Transverse colon (tissue), 4 donors: ENCODE measurements around the gene NECAB2. TPM values are rescaled to one million over a fixed set of nuclear protein-coding genes. Genes with fewer than 3 reads are reported as not detected.

Experiments used
- DNase-seq: peaks from one replicate; pipeline ENCODE4 v3.0.0-alpha.2; 2019
- H3K27ac ChIP-seq, 4 donors: fragments of 200-600 bp; sonication (generic); 2 replicates each; pipeline ENCODE4 v1.5.1; 2016 to 2018; ENCODE audit warnings: inconsistent platforms in 4 of 4
- H3K27me3 ChIP-seq: fragments of 200-600 bp; sonication (generic); 2 replicates; pipeline ENCODE4 v1.5.1; 2017; ENCODE audit warnings: inconsistent platforms
- H3K36me3 ChIP-seq, 4 donors: fragments of 200-600 bp; sonication (generic); 2 replicates each; pipeline ENCODE4 v1.5.1; 2017 to 2019; ENCODE audit warnings: inconsistent platforms in 4 of 4
- H3K4me1 ChIP-seq, 4 donors: fragments of 200-600 bp; sonication (generic); 2 replicates each; pipeline ENCODE4 v1.5.1; 2017 to 2020; ENCODE audit warnings: inconsistent platforms in 4 of 4
- H3K4me3 ChIP-seq, 4 donors: fragments of 200-600 bp; sonication (generic); 1 replicate in 1 of 4; 2 replicates in 3 of 4; pipeline versions ENCODE4 v1.5.1 to v1.6.1; 2017 to 2019; ENCODE audit warnings: inconsistent platforms in 4 of 4
- H3K9me3 ChIP-seq, 2 donors: fragments of 200-600 bp; sonication (generic); 2 replicates each; pipeline ENCODE4 v1.5.1; 2017 to 2019; ENCODE audit warnings: inconsistent platforms in 2 of 2
- EP300 ChIP-seq: sonication (generic); formaldehyde crosslinking; IDR thresholded peaks from one replicate; pipeline ENCODE4 v1.6.1; 2017; ENCODE audit warnings: antibody characterized with exemption, low read depth
- POLR2A ChIP-seq: fragments of 450-650 bp; IDR thresholded peaks from one replicate; pipeline ENCODE4 v1.6.1; 2016; ENCODE audit warnings: antibody characterized with exemption, mild to moderate bottlenecking, moderate library complexity
- POLR2AphosphoS5 ChIP-seq, 3 donors: sonication (generic); formaldehyde crosslinking; IDR thresholded peaks; one replicate each; pipeline ENCODE4 v1.6.1; 2016; ENCODE audit warnings: antibody characterized with exemption in 3 of 3
- WGBS, 2 donors: methylation state at CpG; one replicate each; pipeline ENCODE4 v1.1.5; 2018; ENCODE audit warnings: low coverage in 1 of 2; 5-methylcytosine and 5-hydroxymethylcytosine counted together
- in situ Hi-C, 4 donors: fragments of 200-750 bp; cut with MboI; loops; one replicate each; pipeline versions ENCODE4 v1.15.0 to v1.15.1; 2017; ENCODE audit warnings: low sequenced_read_pairs in 3 of 4, low pct_ligation_motif_present in 1 of 4, low pct_unique_long_range_greater_than_20kb in 1 of 4
- intact Hi-C: fragments of 100-400 bp; cut with DNase I; formaldehyde crosslinking; loops from one replicate; pipeline ENCODE4 v1.15.1; 2023; ENCODE audit warnings: low total_unique reads
- total RNA-seq, 4 donors: library from RNA; depleted of rRNA; stranded (reverse); fragments of >200 nt; gene quantifications; one replicate each; pipeline ENCODE4 v1.1.0, GENCODE V29; 2016
- TF ChIP-seq, protein P1 (sequence below), 5 experiments: fragments of 200-600 bp in 3 of 5; fragments of 450-650 bp in 2 of 5; sonication (generic) in 3 of 5; IDR thresholded peaks; 1 replicate in 2 of 5; 2 replicates in 3 of 5; pipeline ENCODE4 v1.5.1; 2016 to 2017; ENCODE audit warnings: antibody characterized with exemption in 5 of 5, inconsistent platforms in 3 of 5, mild to moderate bottlenecking in 2 of 5, moderate library complexity in 1 of 5

NECAB2 gene
- total RNA-seq, 4 donors from 2014 or later, result 0.41 TPM; not detected in 3

DNA sequence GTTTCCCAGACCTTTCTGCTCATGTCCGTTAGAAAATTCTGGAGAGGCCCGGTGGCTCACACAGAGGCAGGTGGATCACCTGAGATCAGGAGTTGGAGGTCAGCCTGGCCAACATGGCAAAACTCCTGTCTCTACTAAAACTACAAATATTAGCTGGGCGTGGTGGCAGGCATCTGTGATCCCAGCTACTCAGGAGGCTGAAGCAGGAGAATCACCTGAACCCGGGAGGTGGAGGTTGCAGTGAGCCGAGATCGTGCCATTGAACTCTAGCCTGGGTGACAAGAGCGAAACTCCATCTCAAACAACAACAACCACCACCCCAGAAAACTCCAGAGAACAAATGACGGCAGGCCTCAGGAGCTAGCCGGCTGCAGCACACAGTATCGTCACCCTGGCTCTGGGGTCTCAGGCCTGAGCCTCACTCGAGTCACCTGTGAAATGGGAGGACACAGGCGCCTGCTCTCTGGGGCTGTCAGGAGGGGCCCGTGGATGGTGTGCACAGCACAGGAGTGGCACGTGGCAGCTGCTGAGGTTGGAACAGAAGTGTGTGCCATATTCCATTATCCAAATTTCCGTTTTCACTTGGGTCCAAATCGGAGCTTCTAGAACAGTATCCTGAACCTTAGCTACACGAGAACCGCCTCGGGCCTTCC lies 77.9 kb downstream of the NECAB2 start:
- DNase-seq, result no peak
- intact Hi-C loops, result no loop called here
- Histone ChIP-seq H3K4me1 (no peaks in the 10 kb centered on the region), H3K4me3 (no peak overlapping the region), H3K36me3 (no peaks in the 10 kb centered on the region), H3K27ac (no peak overlapping the region), H3K9me3 (no peaks in the 10 kb centered on the region), H3K27me3 (peaks cover 34% of the 10 kb centered on the region)
- in situ Hi-C loops, result no loop called here
- TF ChIP-seq POLR2AphosphoS5 (IDR thresholded peaks at IDR 0.05), result no peak
- TF ChIP-seq, protein P1, sequence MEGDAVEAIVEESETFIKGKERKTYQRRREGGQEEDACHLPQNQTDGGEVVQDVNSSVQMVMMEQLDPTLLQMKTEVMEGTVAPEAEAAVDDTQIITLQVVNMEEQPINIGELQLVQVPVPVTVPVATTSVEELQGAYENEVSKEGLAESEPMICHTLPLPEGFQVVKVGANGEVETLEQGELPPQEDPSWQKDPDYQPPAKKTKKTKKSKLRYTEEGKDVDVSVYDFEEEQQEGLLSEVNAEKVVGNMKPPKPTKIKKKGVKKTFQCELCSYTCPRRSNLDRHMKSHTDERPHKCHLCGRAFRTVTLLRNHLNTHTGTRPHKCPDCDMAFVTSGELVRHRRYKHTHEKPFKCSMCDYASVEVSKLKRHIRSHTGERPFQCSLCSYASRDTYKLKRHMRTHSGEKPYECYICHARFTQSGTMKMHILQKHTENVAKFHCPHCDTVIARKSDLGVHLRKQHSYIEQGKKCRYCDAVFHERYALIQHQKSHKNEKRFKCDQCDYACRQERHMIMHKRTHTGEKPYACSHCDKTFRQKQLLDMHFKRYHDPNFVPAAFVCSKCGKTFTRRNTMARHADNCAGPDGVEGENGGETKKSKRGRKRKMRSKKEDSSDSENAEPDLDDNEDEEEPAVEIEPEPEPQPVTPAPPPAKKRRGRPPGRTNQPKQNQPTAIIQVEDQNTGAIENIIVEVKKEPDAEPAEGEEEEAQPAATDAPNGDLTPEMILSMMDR (IDR thresholded peaks at IDR 0.05), result no peak
- TF ChIP-seq POLR2A, result no peak
- no peak for TF ChIP-seq EP300
- WGBS, 2 donors, result 83 to 87% methylated on average over 4 to 19 of the region's 19 CpGs

GRCh38 chr16:84047206-84047605 lies 79.2 kb downstream of the NECAB2 start:
- Histone ChIP-seq H3K4me3 (no peak overlapping the region), H3K4me1 (no peaks in the 10 kb centered on the region), H3K27me3 (peaks cover 27% of the 10 kb centered on the region), H3K36me3 (peaks cover 0 to 3% (median 0%) of the 10 kb centered on the region in 4 donors), H3K9me3 (no peaks in the 10 kb centered on the region), H3K27ac (no peak overlapping the region)
- WGBS, 2 donors, result 87 to 93% methylated on average over 3 to 6 of the region's 6 CpGs
- no peak for TF ChIP-seq POLR2A
- TF ChIP-seq, protein P1 (IDR thresholded peaks at IDR 0.05), result no peak
- no peak for TF ChIP-seq EP300
- no peak for TF ChIP-seq POLR2AphosphoS5 (IDR thresholded peaks at IDR 0.05)
- intact Hi-C loops, result no loop called here
- no peak for DNase-seq
- in situ Hi-C loops, result no loop called here

DNA sequence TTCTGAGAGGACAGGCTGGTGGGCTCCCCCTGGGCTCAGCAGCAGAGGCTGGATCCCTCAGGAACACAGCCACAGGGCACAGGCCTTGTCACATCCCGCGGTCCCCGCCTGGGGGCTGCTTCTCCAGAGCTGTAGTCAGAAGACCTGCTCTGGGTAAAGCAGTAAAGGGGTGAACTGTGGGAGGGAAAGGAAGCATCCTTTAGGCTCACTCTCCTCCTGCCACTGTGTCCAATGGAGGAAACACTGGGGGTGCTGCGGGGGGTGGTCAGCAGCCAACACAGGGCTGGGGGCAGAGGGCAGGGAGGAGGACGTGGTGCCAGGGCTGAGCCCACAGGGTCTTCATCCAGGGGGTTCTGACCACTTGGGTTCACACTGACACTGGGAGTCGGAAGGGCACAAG lies 79.6 kb downstream of the NECAB2 start:
- H3K27me3 ChIP-seq, result peaks cover 24% of the 10 kb centered on the region
- TF ChIP-seq EP300 (no peak), POLR2A (no peak), POLR2AphosphoS5 (IDR thresholded peaks at IDR 0.05) (no peak)
- TF ChIP-seq, protein P1 (IDR thresholded peaks at IDR 0.05), result no peak
- H3K4me3 ChIP-seq, result no peak overlapping the region
- H3K36me3 ChIP-seq, result peaks cover 0 to 7% (median 0%) of the 10 kb centered on the region in 4 donors
- no peak overlapping the region for H3K27ac ChIP-seq
- intact Hi-C loops, result no loop called here
- WGBS, 2 donors, result 58 to 94% methylated on average over 2 to 6 of the region's 6 CpGs
- in situ Hi-C loops, result no loop called here
- no peaks in the 10 kb centered on the region for H3K9me3 ChIP-seq
- no peak for DNase-seq
- H3K4me1 ChIP-seq, result no peaks in the 10 kb centered on the region

DNA sequence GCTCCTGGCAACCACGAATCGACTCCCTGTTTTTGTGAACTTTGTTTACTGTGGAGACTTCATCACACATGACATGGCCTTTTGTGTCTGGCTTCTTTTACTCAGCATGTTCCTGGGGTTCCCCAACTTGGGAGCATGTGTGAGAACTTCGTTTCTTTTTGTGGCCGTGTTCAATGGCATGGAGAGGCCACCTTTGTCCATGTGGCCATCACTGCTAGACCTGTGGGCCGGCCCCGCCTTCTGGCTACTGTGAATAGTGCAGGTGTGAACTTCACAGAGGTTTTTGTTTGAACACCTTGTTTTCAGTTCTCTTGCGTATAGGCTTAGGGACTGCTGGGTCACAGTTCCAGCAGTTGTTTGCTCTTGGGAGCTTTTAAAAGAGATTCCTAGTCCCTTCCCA lies 80.2 kb downstream of the NECAB2 start:
- H3K4me1 ChIP-seq, result no peaks in the 10 kb centered on the region
- H3K36me3 ChIP-seq, result peaks cover 0 to 12% (median under 1%) of the 10 kb centered on the region in 4 donors
- 64 to 67% methylated on average over 4 to 7 of the region's 7 CpGs for WGBS, 2 donors
- H3K4me3 ChIP-seq, result no peak overlapping the region
- no peak overlapping the region for H3K27ac ChIP-seq
- TF ChIP-seq POLR2A, result no peak
- TF ChIP-seq, protein P1 (IDR thresholded peaks at IDR 0.05), result peak in 3 of 5 experiments; percentile 11 to 19 (median 18)
- no peaks in the 10 kb centered on the region for H3K9me3 ChIP-seq
- in situ Hi-C loops, result no loop called here
- peaks cover 18% of the 10 kb centered on the region for H3K27me3 ChIP-seq
- intact Hi-C loops, result no loop called here
- DNase-seq, result no peak
